ENCODE data around the gene ITGA3. TPM values are rescaled to one million over a fixed set of nuclear protein-coding genes. Genes with fewer than 3 reads are reported as not detected.
"Not testable (repeated sequence)": the region's sequence is repeated elsewhere in the genome, so short reads cannot be mapped to it uniquely, and the experiment has no call there.

The ITGA3 gene
- total RNA-seq, 1 donor from 2014 or later, result 289 TPM

- DNase-seq (ENCODE audit: low read depth), result no peak
Observed at GRCh38 chr17:50034498-50035364, 21.2 kb upstream of the ITGA3 start.

- peak; percentile 85 for DNase-seq (ENCODE audit: low read depth)
Observed at GRCh38 chr17:50035421-50035879, 20.5 kb upstream of the ITGA3 start.

- DNase-seq (ENCODE audit: low read depth), result no peak
Observed at GRCh38 chr17:50035945-50036344, 20.0 kb upstream of the ITGA3 start.

GRCh38 chr17:50036455-50037261, 19.3 kb upstream of the ITGA3 start:
- no peak for DNase-seq (ENCODE audit: low read depth)

- peak; percentile 74 for DNase-seq (ENCODE audit: low read depth)
Observed at GRCh38 chr17:50037321-50038107, 18.4 kb upstream of the ITGA3 start.

- DNase-seq (ENCODE audit: low read depth), result no peak
Observed at GRCh38 chr17:50039058-50039457, 16.9 kb upstream of the ITGA3 start.

- not testable (repeated sequence) for DNase-seq (ENCODE audit: low read depth)
Observed at GRCh38 chr17:50040496-50040895, 15.4 kb upstream of the ITGA3 start.

GRCh38 chr17:50042211-50042610, 13.7 kb upstream of the ITGA3 start:
- no peak for DNase-seq (ENCODE audit: low read depth)

- DNase-seq (ENCODE audit: low read depth), result peak; percentile 56
Observed at GRCh38 chr17:50043290-50044148, 12.4 kb upstream of the ITGA3 start.

- DNase-seq (ENCODE audit: low read depth), result no peak
Observed at GRCh38 chr17:50044483-50044882, 11.4 kb upstream of the ITGA3 start.

- DNase-seq (ENCODE audit: low read depth), result peak; percentile 79
Observed at GRCh38 chr17:50045154-50045553, 10.8 kb upstream of the ITGA3 start.

GRCh38 chr17:50046179-50046578, 9.7 kb upstream of the ITGA3 start:
- no peak for DNase-seq (ENCODE audit: low read depth)

- DNase-seq (ENCODE audit: low read depth), result no peak
Observed at GRCh38 chr17:50046667-50047066, 9.2 kb upstream of the ITGA3 start.

GRCh38 chr17:50047083-50047482, 8.8 kb upstream of the ITGA3 start:
- no peak for DNase-seq (ENCODE audit: low read depth)

GRCh38 chr17:50047488-50048126, 8.3 kb upstream of the ITGA3 start:
- DNase-seq (ENCODE audit: low read depth), result no peak

- no peak for DNase-seq (ENCODE audit: low read depth)
Observed at GRCh38 chr17:50048146-50048720, 7.7 kb upstream of the ITGA3 start.

- no peak for DNase-seq (ENCODE audit: low read depth)
Observed at GRCh38 chr17:50048988-50049387, 6.9 kb upstream of the ITGA3 start.

- DNase-seq (ENCODE audit: low read depth), result no peak
Observed at GRCh38 chr17:50049636-50050035, 6.3 kb upstream of the ITGA3 start.

- DNase-seq (ENCODE audit: low read depth), result no peak
Observed at GRCh38 chr17:50050431-50051032, 5.4 kb upstream of the ITGA3 start.

Measured in myocyte (in vitro differentiated cells).